ENCODE results near the gene ANTXR1. TPM values are rescaled to one million over a fixed set of nuclear protein-coding genes. Genes with fewer than 3 reads are reported as not detected.

The ANTXR1 gene
- total RNA-seq, 4 donors from 2014 or later: 52.8 to 116 (median 98.9) TPM

GRCh38 chr2:69241664-69242514 lies 228.9 kb downstream of the ANTXR1 start:
- Histone ChIP-seq H3K27me3 (no peaks in the 10 kb centered on the region), H3K36me3 (peaks cover 3 to 21% of the 10 kb centered on the region in 2 donors), H3K9me3 (no peaks in the 10 kb centered on the region), H3K27ac (peak overlapping the region in 3 of 4 donors; percentile 38 to 59 (median 53)), H3K4me3 (no peak overlapping the region), H3K4me1 (peaks cover 3 to 53% (median 12%) of the 10 kb centered on the region in 3 donors)
- ATAC-seq: no peak
- TF ChIP-seq POLR2AphosphoS5 (IDR thresholded peaks at IDR 0.05): no peak
- no peak for TF ChIP-seq EP300 (IDR thresholded peaks at IDR 0.05)
- TF ChIP-seq CTCF (IDR thresholded peaks at IDR 0.05): no peak
- TF ChIP-seq POLR2A (IDR thresholded peaks at IDR 0.05): no peak
- 61 to 76% methylated on average over 2 to 4 of the region's 9 CpGs for WGBS, 2 donors (ENCODE audit: low coverage in 1 of 2)

GRCh38 chr2:69242651-69243051 lies 229.7 kb downstream of the ANTXR1 start:
- H3K4me3 ChIP-seq: no peak overlapping the region
- H3K27me3 ChIP-seq: no peaks in the 10 kb centered on the region
- H3K4me1 ChIP-seq: peaks cover 3 to 47% (median 12%) of the 10 kb centered on the region in 3 donors
- peaks cover 3 to 29% of the 10 kb centered on the region in 2 donors for H3K36me3 ChIP-seq
- H3K9me3 ChIP-seq: no peaks in the 10 kb centered on the region
- WGBS, 2 donors (ENCODE audit: low coverage in 1 of 2): 19 to 34% methylated on average over 5 of the region's 7 CpGs
- TF ChIP-seq POLR2A (IDR thresholded peaks at IDR 0.05): no peak
- no peak for TF ChIP-seq POLR2AphosphoS5 (IDR thresholded peaks at IDR 0.05)
- no peak for TF ChIP-seq CTCF (IDR thresholded peaks at IDR 0.05)
- no peak for TF ChIP-seq EP300 (IDR thresholded peaks at IDR 0.05)
- peak overlapping the region in 3 of 4 donors; percentile 38 to 59 (median 53) for H3K27ac ChIP-seq
- ATAC-seq: peak; percentile 11

GRCh38 chr2:69243652-69244051 lies 230.7 kb downstream of the ANTXR1 start:
- H3K9me3 ChIP-seq: no peaks in the 10 kb centered on the region
- ATAC-seq: no peak
- 57 to 100% methylated on average over 1 of the region's 4 CpGs for WGBS, 2 donors (ENCODE audit: low coverage in 1 of 2)
- no peak overlapping the region for H3K4me3 ChIP-seq
- no peak overlapping the region for H3K27ac ChIP-seq
- peaks cover 3 to 47% (median 12%) of the 10 kb centered on the region in 3 donors for H3K4me1 ChIP-seq
- no peaks in the 10 kb centered on the region for H3K27me3 ChIP-seq
- peaks cover 3 to 30% of the 10 kb centered on the region in 2 donors for H3K36me3 ChIP-seq
- TF ChIP-seq CTCF (IDR thresholded peaks at IDR 0.05) (no peak), POLR2AphosphoS5 (IDR thresholded peaks at IDR 0.05) (no peak), EP300 (IDR thresholded peaks at IDR 0.05) (no peak), POLR2A (IDR thresholded peaks at IDR 0.05) (no peak)

- TF ChIP-seq POLR2AphosphoS5 (IDR thresholded peaks at IDR 0.05) (no peak), CTCF (IDR thresholded peaks at IDR 0.05) (no peak), EP300 (IDR thresholded peaks at IDR 0.05) (no peak), POLR2A (IDR thresholded peaks at IDR 0.05) (no peak)
- peaks cover 3 to 30% of the 10 kb centered on the region in 2 donors for H3K36me3 ChIP-seq
- H3K9me3 ChIP-seq: no peaks in the 10 kb centered on the region
- H3K4me1 ChIP-seq: peaks cover 3 to 47% (median 12%) of the 10 kb centered on the region in 3 donors
- 87 to 93% methylated on average over 2 to 6 of the region's 6 CpGs for WGBS, 2 donors (ENCODE audit: low coverage in 1 of 2)
- H3K27ac ChIP-seq: peak overlapping the region in 1 of 4 donors; percentile 9
- no peaks in the 10 kb centered on the region for H3K27me3 ChIP-seq
- H3K4me3 ChIP-seq: no peak overlapping the region
- no peak for ATAC-seq
These were observed 231.9 kb downstream of the ANTXR1 start for GRCh38 chr2:69244882-69245281.

All from gastroesophageal sphincter (tissue), 4 donors.